Thoracic aorta (tissue), 2 donors: ENCODE measurements around the gene OSBPL10. TPM values are rescaled to one million over a fixed set of nuclear protein-coding genes. Genes with fewer than 3 reads are reported as not detected.

Source experiments
- ATAC-seq: fragments of 150-250 bp; one replicate; pipeline ENCODE4 v1.8.0; 2017; ENCODE audit warnings: low read depth; ENCODE audit not compliant: insufficient number of reproducible peaks, low FRiP score
- DNase-seq: peaks from one replicate; pipeline ENCODE4 v3.0.0-alpha.2; 2020; ENCODE audit warnings: low spot score
- H3K27ac ChIP-seq, 2 donors: fragments of 200-600 bp; sonication (generic); 1 replicate in 1 of 2; 2 replicates in 1 of 2; pipeline ENCODE4 v1.5.1; 2016; ENCODE audit warnings: mild to moderate bottlenecking in 2 of 2, moderate library complexity in 2 of 2
- H3K27me3 ChIP-seq: fragments of 200-600 bp; sonication (generic); replicated peaks from 2 replicates; pipeline ENCODE4 v1.6.0; 2016; ENCODE audit warnings: mild to moderate bottlenecking; ENCODE audit not compliant: insufficient read depth
- H3K36me3 ChIP-seq: fragments of 200-600 bp; sonication (generic); one replicate; pipeline ENCODE4 v1.5.1; 2016
- H3K4me1 ChIP-seq, 2 donors: fragments of 200-600 bp; sonication (generic); 1 replicate in 1 of 2; 2 replicates in 1 of 2; pipeline versions ENCODE4 v1.5.1 to v1.6.0; 2016; ENCODE audit warnings: low read depth in 2 of 2, mild to moderate bottlenecking in 1 of 2; ENCODE audit not compliant: control insufficient read depth in 1 of 2
- H3K4me3 ChIP-seq: fragments of 200-600 bp; sonication (generic); 2 replicates; pipeline ENCODE4 v1.5.1; 2016; ENCODE audit warnings: mild to moderate bottlenecking
- H3K9me3 ChIP-seq: fragments of 200-600 bp; sonication (generic); 2 replicates; pipeline ENCODE4 v1.5.1; 2016
- total RNA-seq, 2 donors: library from RNA; depleted of rRNA; stranded (reverse); fragments of >200 nt; gene quantifications; one replicate each; pipeline versions ENCODE4 v1.1.0 to v1.2.3, GENCODE V29; 2016
- TF ChIP-seq, protein P1 (sequence below): fragments of 200-600 bp; sonication (generic); IDR thresholded peaks from one replicate; pipeline ENCODE4 v1.5.1; 2019; ENCODE audit warnings: antibody characterized with exemption

Gene OSBPL10
- total RNA-seq, 2 donors from 2014 or later = 108 to 153 TPM

DNA sequence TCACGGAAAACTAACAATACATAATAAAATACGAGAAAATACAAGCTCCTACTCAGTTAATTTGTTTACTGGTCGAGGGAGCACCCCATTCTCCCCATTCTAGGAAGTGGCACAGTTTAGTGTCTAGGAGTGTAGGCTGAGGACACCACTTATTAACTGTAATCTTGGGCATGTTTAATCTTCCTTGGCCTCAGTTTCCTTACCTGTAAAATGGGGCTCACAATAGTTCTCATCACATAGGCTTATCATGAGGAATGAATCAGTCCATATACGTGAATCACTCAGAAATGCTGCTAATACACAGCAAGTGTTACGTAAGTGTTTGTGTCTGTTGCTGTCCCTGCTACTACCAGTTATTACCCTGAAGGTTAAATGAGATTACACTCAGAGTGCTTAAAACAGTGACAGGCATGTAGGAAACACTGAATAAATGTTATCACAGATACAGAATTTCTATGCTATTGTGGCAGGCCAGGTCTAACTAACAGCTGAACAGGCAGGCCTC, 210.2 kb downstream of the OSBPL10 start:
- Histone ChIP-seq H3K27me3 (no peaks in the 10 kb centered on the region), H3K4me1 (no peaks in the 10 kb centered on the region), H3K27ac (no peak overlapping the region), H3K4me3 (no peak overlapping the region), H3K36me3 (no peaks in the 10 kb centered on the region), H3K9me3 (no peaks in the 10 kb centered on the region)
- TF ChIP-seq, protein P1, sequence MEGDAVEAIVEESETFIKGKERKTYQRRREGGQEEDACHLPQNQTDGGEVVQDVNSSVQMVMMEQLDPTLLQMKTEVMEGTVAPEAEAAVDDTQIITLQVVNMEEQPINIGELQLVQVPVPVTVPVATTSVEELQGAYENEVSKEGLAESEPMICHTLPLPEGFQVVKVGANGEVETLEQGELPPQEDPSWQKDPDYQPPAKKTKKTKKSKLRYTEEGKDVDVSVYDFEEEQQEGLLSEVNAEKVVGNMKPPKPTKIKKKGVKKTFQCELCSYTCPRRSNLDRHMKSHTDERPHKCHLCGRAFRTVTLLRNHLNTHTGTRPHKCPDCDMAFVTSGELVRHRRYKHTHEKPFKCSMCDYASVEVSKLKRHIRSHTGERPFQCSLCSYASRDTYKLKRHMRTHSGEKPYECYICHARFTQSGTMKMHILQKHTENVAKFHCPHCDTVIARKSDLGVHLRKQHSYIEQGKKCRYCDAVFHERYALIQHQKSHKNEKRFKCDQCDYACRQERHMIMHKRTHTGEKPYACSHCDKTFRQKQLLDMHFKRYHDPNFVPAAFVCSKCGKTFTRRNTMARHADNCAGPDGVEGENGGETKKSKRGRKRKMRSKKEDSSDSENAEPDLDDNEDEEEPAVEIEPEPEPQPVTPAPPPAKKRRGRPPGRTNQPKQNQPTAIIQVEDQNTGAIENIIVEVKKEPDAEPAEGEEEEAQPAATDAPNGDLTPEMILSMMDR = no peak
- no peak for ATAC-seq
- no peak for DNase-seq

DNA sequence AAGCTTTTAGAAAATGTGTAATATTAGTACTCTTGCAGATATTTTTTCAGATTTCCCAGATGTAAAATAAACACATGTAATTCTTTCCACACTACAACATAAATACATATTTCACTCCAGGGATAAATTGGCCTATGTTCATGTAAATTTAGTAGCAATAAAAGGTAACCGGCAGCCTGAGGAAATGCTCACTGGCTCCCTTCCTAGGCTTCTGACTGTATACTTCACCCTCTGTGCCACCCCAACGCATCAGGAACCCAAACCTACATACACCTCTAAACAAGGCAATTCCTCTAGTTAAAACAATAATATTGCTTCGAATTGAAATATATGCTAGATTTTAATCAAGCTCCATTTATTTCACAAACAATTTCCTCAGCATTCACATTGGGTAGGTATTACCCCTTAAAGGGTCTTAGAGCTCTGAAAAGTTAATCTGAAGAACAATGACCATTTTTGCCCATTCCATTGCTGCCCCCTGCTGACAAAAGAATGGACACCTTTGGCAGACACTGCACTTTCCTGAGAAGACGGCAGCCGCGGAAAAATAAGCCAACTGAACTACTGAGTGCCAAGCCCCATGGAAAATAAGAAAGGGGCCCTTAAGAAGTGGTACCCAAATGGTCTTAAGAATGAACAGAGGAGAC, 212.5 kb downstream of the OSBPL10 start:
- H3K27me3 ChIP-seq = no peaks in the 10 kb centered on the region
- no peaks in the 10 kb centered on the region for H3K4me1 ChIP-seq
- no peak for ATAC-seq
- H3K9me3 ChIP-seq = no peaks in the 10 kb centered on the region
- H3K36me3 ChIP-seq = no peaks in the 10 kb centered on the region
- H3K27ac ChIP-seq = no peak overlapping the region
- TF ChIP-seq, protein P1 = peak; percentile 61
- H3K4me3 ChIP-seq = no peak overlapping the region
- no peak for DNase-seq

DNA sequence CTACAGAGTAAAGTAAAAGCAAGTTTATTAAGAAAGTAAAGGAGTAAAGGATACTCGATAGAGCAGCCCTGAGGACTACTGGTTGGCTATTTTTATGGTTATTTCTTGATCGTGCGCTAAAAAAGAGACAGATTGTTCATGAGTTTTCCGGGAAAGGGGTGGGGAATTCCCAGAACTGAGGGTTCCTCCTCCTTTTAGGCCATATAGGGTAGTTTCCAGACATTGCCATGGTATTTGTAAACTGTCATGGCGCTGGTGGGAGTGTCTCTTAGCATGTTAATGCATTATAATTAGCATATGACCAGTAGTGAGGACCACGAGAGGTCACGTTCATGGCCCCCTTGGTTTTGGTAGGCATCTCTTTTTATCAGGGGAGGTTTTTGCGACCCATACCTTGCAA, 213.1 kb downstream of the OSBPL10 start:
- Histone ChIP-seq H3K4me1 (no peaks in the 10 kb centered on the region), H3K36me3 (no peaks in the 10 kb centered on the region), H3K4me3 (no peak overlapping the region), H3K27me3 (no peaks in the 10 kb centered on the region), H3K27ac (no peak overlapping the region), H3K9me3 (no peaks in the 10 kb centered on the region)
- ATAC-seq (no peak), DNase-seq (no peak)
- TF ChIP-seq, protein P1 = no peak

DNA sequence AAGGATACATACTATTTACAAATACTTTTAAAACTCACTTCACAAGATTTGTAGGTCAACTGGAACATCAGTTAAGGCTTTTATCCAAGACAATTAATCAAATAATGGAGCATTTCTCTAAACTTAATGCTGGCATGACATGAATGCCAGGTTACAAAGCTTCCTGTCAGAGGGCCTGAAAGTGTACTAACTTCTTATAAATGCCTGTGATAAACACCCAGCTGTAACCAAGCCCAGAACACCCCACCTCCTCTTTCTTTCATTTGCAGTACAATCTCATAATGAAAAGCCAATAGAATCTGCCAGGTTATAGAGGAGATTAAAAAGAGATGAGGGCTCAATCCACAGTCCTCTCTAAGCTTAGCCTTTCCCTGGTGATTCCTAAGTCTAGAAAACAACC, 214.4 kb downstream of the OSBPL10 start:
- H3K4me1 ChIP-seq = no peaks in the 10 kb centered on the region
- H3K9me3 ChIP-seq = no peaks in the 10 kb centered on the region
- no peak overlapping the region for H3K4me3 ChIP-seq
- DNase-seq (no peak), ATAC-seq (no peak)
- no peaks in the 10 kb centered on the region for H3K36me3 ChIP-seq
- no peak overlapping the region for H3K27ac ChIP-seq
- no peaks in the 10 kb centered on the region for H3K27me3 ChIP-seq
- TF ChIP-seq, protein P1 = no peak

DNA sequence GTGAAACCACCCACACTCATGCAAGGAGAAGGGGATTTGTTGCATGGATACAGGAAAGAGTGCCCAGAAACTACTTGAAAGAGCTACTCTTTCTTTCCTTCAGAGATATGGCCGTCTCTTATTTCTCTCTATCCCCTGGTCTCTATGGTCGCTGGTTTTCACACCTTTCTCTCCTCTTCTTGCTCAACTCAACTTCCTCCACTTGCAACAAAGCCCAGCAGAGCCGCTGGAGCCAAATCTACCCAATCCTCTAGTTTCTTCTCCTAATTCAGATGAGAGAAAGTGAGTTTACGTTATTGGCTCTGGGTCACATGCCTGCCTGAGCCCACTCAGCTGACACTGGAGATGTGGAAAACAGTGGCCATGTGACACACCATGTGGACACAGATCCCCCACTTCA, 215.2 kb downstream of the OSBPL10 start:
- Histone ChIP-seq H3K36me3 (no peaks in the 10 kb centered on the region), H3K4me1 (no peaks in the 10 kb centered on the region), H3K9me3 (no peaks in the 10 kb centered on the region), H3K4me3 (no peak overlapping the region), H3K27ac (no peak overlapping the region), H3K27me3 (no peaks in the 10 kb centered on the region)
- ATAC-seq (no peak), DNase-seq (no peak)
- TF ChIP-seq, protein P1 = no peak
